ENCODE measurements around the gene PCSK5.

Gene PCSK5

GRCh38 chr9:76231001-76231400 lies 340.5 kb downstream of the PCSK5 start:
- no peak for DNase-seq (ENCODE audit: low read depth)
- TF ChIP-seq CTCF (IDR thresholded peaks at IDR 0.05; ENCODE audit: control insufficient read depth, extremely low read depth, insufficient read depth) = no peak

GRCh38 chr9:76232861-76233489 lies 342.5 kb downstream of the PCSK5 start:
- TF ChIP-seq CTCF (IDR thresholded peaks at IDR 0.05; ENCODE audit: control insufficient read depth, extremely low read depth, insufficient read depth) = no peak
- no peak overlapping the region for H3K4me3 ChIP-seq (ENCODE audit: low read depth, low read length)
- DNase-seq (ENCODE audit: low read depth) = no peak

More at GRCh38 chr9:76231001-76231400, 340.5 kb downstream of the PCSK5 start:
- H3K4me3 ChIP-seq (ENCODE audit: low read depth, low read length) = no peak overlapping the region

GRCh38 chr9:76240578-76240977 lies 350.1 kb downstream of the PCSK5 start:
- H3K4me3 ChIP-seq (ENCODE audit: low read depth, low read length) = no peak overlapping the region
- DNase-seq (ENCODE audit: low read depth) = no peak
- TF ChIP-seq CTCF (IDR thresholded peaks at IDR 0.05; ENCODE audit: control insufficient read depth, extremely low read depth, insufficient read depth) = no peak

GRCh38 chr9:76245518-76245917 lies 355.0 kb downstream of the PCSK5 start:
- no peak for DNase-seq (ENCODE audit: low read depth)
- no peak overlapping the region for H3K4me3 ChIP-seq (ENCODE audit: low read depth, low read length)
- TF ChIP-seq CTCF (IDR thresholded peaks at IDR 0.05; ENCODE audit: control insufficient read depth, extremely low read depth, insufficient read depth) = no peak

- DNase-seq (ENCODE audit: low read depth) = no peak
- H3K4me3 ChIP-seq (ENCODE audit: low read depth, low read length) = no peak overlapping the region
- TF ChIP-seq CTCF (IDR thresholded peaks at IDR 0.05; ENCODE audit: control insufficient read depth, extremely low read depth, insufficient read depth) = no peak
Observed at GRCh38 chr9:76246680-76247079, 356.2 kb downstream of the PCSK5 start.

- TF ChIP-seq CTCF (IDR thresholded peaks at IDR 0.05; ENCODE audit: control insufficient read depth, extremely low read depth, insufficient read depth) = no peak
- H3K4me3 ChIP-seq (ENCODE audit: low read depth, low read length) = no peak overlapping the region
- DNase-seq (ENCODE audit: low read depth) = no peak
Observed at GRCh38 chr9:76247426-76247825, 357.0 kb downstream of the PCSK5 start.

GRCh38 chr9:76249309-76249708 lies 358.8 kb downstream of the PCSK5 start:
- no peak for DNase-seq (ENCODE audit: low read depth)
- H3K4me3 ChIP-seq (ENCODE audit: low read depth, low read length) = no peak overlapping the region
- no peak for TF ChIP-seq CTCF (IDR thresholded peaks at IDR 0.05; ENCODE audit: control insufficient read depth, extremely low read depth, insufficient read depth)

All from LNCaP clone FGC (cell line).